H7 (cell line): Measurements from ENCODE around the gene IL17B. TPM values are rescaled to one million over a fixed set of nuclear protein-coding genes. Genes with fewer than 3 reads are reported as not detected.
"Not testable (repeated sequence)": the region's sequence is repeated elsewhere in the genome, so short reads cannot be mapped to it uniquely, and the experiment has no call there.

Experiments used
- DNase-seq: peaks from one replicate; pipeline ENCODE4 v3.0.0; 2012
- H3K27me3 ChIP-seq: 2 replicates; pipeline ENCODE4 v1.6.0; 2011; ENCODE audit warnings: mild to moderate bottlenecking, low read length; ENCODE audit not compliant: control insufficient read depth, insufficient read depth
- H3K36me3 ChIP-seq: replicated peaks from 2 replicates; pipeline ENCODE4 v1.5.1; 2011; ENCODE audit warnings: low read length; ENCODE audit not compliant: control insufficient read depth, insufficient read depth
- H3K4me3 ChIP-seq: 2 replicates; pipeline ENCODE4 v1.5.1; 2011; ENCODE audit warnings: low read depth, mild to moderate bottlenecking, control low read depth, low read length, moderate library complexity; ENCODE audit not compliant: insufficient read depth
- total RNA-seq: library from RNA; depleted of rRNA; stranded (reverse); fragments of >200 nt; shearing (Covaris generic); gene quantifications from 2 replicates; pipeline ENCODE4 v1.2.3, GENCODE V29; 2014

IL17B gene
- total RNA-seq, 1 experiment from 2014 or later = not detected

- H3K27me3 ChIP-seq = no peaks in the 10 kb centered on the region
- H3K4me3 ChIP-seq = no peak overlapping the region
- no peak for DNase-seq
- no peaks in the 10 kb centered on the region for H3K36me3 ChIP-seq
Measured at GRCh38 chr5:149397530-149397929, 18.4 kb upstream of the IL17B start.

- not testable (repeated sequence) for DNase-seq, H3K27me3 ChIP-seq, H3K36me3 ChIP-seq, H3K4me3 ChIP-seq
Measured at GRCh38 chr5:149394996-149395395, 15.9 kb upstream of the IL17B start.

GRCh38 chr5:149392718-149393117, 13.6 kb upstream of the IL17B start:
- Histone ChIP-seq H3K36me3 (no peaks in the 10 kb centered on the region), H3K27me3 (no peaks in the 10 kb centered on the region), H3K4me3 (no peak overlapping the region)
- DNase-seq = no peak

GRCh38 chr5:149391524-149391923, 12.4 kb upstream of the IL17B start:
- Histone ChIP-seq H3K4me3 (no peak overlapping the region), H3K36me3 (no peaks in the 10 kb centered on the region), H3K27me3 (no peaks in the 10 kb centered on the region)
- no peak for DNase-seq

- not testable (repeated sequence) for H3K4me3 ChIP-seq, H3K27me3 ChIP-seq, DNase-seq, H3K36me3 ChIP-seq
Measured at GRCh38 chr5:149391076-149391475, 12.0 kb upstream of the IL17B start.

GRCh38 chr5:149389552-149390495, 10.7 kb upstream of the IL17B start:
- no peak for DNase-seq
- Histone ChIP-seq H3K36me3 (no peaks in the 10 kb centered on the region), H3K27me3 (no peaks in the 10 kb centered on the region), H3K4me3 (no peak overlapping the region)

- DNase-seq = no peak
- no peaks in the 10 kb centered on the region for H3K27me3 ChIP-seq
- H3K36me3 ChIP-seq = no peaks in the 10 kb centered on the region
- no peak overlapping the region for H3K4me3 ChIP-seq
Measured at GRCh38 chr5:149388498-149389190, 9.6 kb upstream of the IL17B start.

- H3K27me3 ChIP-seq = no peaks in the 10 kb centered on the region
- no peak for DNase-seq
Measured at GRCh38 chr5:149387982-149388381, 8.9 kb upstream of the IL17B start.

GRCh38 chr5:149387081-149387631, 8.1 kb upstream of the IL17B start:
- Histone ChIP-seq H3K27me3 (no peaks in the 10 kb centered on the region), H3K4me3 (no peak overlapping the region), H3K36me3 (no peaks in the 10 kb centered on the region)
- no peak for DNase-seq

More at GRCh38 chr5:149387982-149388381, 8.9 kb upstream of the IL17B start:
- H3K4me3 ChIP-seq = no peak overlapping the region
- H3K36me3 ChIP-seq = no peaks in the 10 kb centered on the region

- H3K27me3 ChIP-seq = no peaks in the 10 kb centered on the region
- DNase-seq = peak; percentile 23
- no peaks in the 10 kb centered on the region for H3K36me3 ChIP-seq
- H3K4me3 ChIP-seq = no peak overlapping the region
Measured at GRCh38 chr5:149386166-149386565, 7.1 kb upstream of the IL17B start.

- Histone ChIP-seq H3K36me3 (no peaks in the 10 kb centered on the region), H3K4me3 (no peak overlapping the region), H3K27me3 (no peaks in the 10 kb centered on the region)
- DNase-seq = no peak
Measured at GRCh38 chr5:149383399-149383798, 4.3 kb upstream of the IL17B start.

GRCh38 chr5:149382517-149383220, 3.6 kb upstream of the IL17B start:
- no peaks in the 10 kb centered on the region for H3K27me3 ChIP-seq
- DNase-seq = no peak
- H3K4me3 ChIP-seq = no peak overlapping the region
- no peaks in the 10 kb centered on the region for H3K36me3 ChIP-seq

- peak; percentile 95 for DNase-seq
- Histone ChIP-seq H3K4me3 (no peak overlapping the region), H3K27me3 (no peaks in the 10 kb centered on the region), H3K36me3 (no peaks in the 10 kb centered on the region)
Measured at GRCh38 chr5:149381986-149382338, 2.9 kb upstream of the IL17B start.

- no peaks in the 10 kb centered on the region for H3K36me3 ChIP-seq
- peak; percentile 44 for DNase-seq
- H3K27me3 ChIP-seq = no peaks in the 10 kb centered on the region
- H3K4me3 ChIP-seq = no peak overlapping the region
Measured at GRCh38 chr5:149381261-149381985, 2.3 kb upstream of the IL17B start.
